ENCODE measurements around the gene PGK1. TPM values are rescaled to one million over a fixed set of nuclear protein-coding genes. Genes with fewer than 3 reads are reported as not detected.
"Not testable (repeated sequence)": the region's sequence is repeated elsewhere in the genome, so short reads cannot be mapped to it uniquely, and the experiment has no call there.

Gene PGK1
- total RNA-seq, 1 experiment from 2014 or later: 607 TPM

DNA sequence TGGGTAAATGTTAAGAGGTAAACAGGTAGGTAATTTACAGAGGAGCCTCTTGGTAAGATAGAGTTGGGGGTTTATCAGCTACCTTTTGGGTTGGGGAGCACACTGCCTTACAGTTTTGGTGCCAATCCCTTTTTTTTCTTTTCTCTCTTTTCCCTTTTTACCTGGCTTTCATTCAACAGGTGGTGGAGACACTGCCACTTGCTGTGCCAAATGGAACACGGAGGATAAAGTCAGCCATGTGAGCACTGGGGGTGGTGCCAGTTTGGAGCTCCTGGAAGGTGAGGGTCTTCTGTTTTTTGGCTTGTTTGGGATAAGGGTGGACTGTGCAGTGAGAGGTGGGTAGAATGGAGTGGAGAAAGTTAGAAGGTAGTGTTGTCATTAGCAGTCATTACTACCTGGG, 21.1 kb downstream of the PGK1 start:
- DNase-seq (ENCODE audit: low spot score): no peak

DNA sequence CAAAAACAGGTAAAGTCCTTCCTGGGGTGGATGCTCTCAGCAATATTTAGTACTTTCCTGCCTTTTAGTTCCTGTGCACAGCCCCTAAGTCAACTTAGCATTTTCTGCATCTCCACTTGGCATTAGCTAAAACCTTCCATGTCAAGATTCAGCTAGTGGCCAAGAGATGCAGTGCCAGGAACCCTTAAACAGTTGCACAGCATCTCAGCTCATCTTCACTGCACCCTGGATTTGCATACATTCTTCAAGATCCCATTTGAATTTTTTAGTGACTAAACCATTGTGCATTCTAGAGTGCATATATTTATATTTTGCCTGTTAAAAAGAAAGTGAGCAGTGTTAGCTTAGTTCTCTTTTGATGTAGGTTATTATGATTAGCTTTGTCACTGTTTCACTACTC, 21.7 kb downstream of the PGK1 start:
- peaks cover 73% of the 10 kb centered on the region for H3K36me3 Mint-ChIP-seq
- H3K27ac Mint-ChIP-seq; POLR2A ChIA-PET; H3K4me3 Mint-ChIP-seq; H3K4me1 Mint-ChIP-seq; CTCF ChIA-PET; ATAC-seq; DNase-seq (ENCODE audit: low spot score); H3K9me3 Mint-ChIP-seq; H3K27me3 Mint-ChIP-seq (ENCODE audit: low read depth): not testable (repeated sequence)

More for the DNA sequence above, 21.1 kb downstream of the PGK1 start:
- POLR2A ChIA-PET: no interaction called here
- CTCF ChIA-PET: no interaction called here
- H3K4me3 Mint-ChIP-seq: no peak overlapping the region
- no peak for ATAC-seq
- H3K27me3 Mint-ChIP-seq (ENCODE audit: low read depth): no peaks in the 10 kb centered on the region
- no peak for TF ChIP-seq SOX15 (CRISPR knock-in tag; IDR thresholded peaks at IDR 0.05)
- TF ChIP-seq, protein P1, sequence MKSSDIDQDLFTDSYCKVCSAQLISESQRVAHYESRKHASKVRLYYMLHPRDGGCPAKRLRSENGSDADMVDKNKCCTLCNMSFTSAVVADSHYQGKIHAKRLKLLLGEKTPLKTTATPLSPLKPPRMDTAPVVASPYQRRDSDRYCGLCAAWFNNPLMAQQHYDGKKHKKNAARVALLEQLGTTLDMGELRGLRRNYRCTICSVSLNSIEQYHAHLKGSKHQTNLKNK (CRISPR knock-in tag; IDR thresholded peaks at IDR 0.05): no peak
- no peak overlapping the region for H3K27ac Mint-ChIP-seq
- H3K36me3 Mint-ChIP-seq: peaks cover 73% of the 10 kb centered on the region
- H3K9me3 Mint-ChIP-seq: no peaks in the 10 kb centered on the region
- no peaks in the 10 kb centered on the region for H3K4me1 Mint-ChIP-seq

DNA sequence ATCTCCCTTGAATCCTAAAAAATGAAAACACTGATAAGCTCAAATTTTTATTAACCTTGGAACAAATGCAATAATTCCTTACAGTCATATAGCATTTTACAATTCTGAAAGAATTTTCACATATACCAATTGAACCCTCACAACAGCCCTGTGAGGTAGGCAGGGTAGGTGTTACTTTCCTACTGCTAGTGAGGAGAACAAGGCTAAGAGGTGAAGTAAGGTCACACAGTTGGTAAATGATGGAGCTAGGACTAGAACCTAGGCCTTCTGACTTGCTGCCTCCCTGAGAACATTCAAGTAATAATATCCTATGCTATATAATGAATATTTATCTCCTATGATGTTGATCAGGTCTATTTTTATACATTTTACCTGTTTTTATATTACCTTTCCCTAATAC, 25.7 kb downstream of the PGK1 start:
- CTCF ChIA-PET: no interaction called here
- ATAC-seq (no peak), DNase-seq (ENCODE audit: low spot score) (no peak)
- Mint-ChIP-seq H3K4me3 (no peak overlapping the region), H3K27ac (no peak overlapping the region), H3K4me1 (no peaks in the 10 kb centered on the region), H3K27me3 (ENCODE audit: low read depth) (no peaks in the 10 kb centered on the region), H3K9me3 (no peaks in the 10 kb centered on the region), H3K36me3 (peaks cover 36% of the 10 kb centered on the region)
- TF ChIP-seq KAT7 (CRISPR knock-in tag; IDR thresholded peaks at IDR 0.05; ENCODE audit: borderline replicate concordance) (no peak), ZNF232 (CRISPR knock-in tag; IDR thresholded peaks at IDR 0.05) (no peak), ZNF423 (CRISPR knock-in tag; IDR thresholded peaks at IDR 0.05) (no peak)
- POLR2A ChIA-PET: no interaction called here

DNA sequence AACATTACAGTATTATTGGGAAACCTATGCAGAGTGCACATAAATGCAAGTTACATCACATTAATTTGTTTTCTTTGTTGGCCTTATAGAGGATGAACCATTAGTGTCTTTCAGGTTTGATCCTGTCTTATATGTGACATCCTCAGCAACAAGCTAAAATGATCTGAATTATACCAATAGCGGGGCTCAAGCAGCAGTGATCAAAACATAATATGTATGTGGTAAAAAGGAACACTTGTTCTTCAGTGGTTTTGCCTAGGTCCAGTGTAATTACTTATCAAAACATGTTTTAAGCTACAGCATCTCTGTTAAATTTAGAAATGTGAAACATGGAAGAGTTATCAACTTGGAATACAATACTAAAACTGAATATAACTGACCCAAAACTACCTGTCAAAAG, 26.3 kb downstream of the PGK1 start:
- TF ChIP-seq, protein P2, sequence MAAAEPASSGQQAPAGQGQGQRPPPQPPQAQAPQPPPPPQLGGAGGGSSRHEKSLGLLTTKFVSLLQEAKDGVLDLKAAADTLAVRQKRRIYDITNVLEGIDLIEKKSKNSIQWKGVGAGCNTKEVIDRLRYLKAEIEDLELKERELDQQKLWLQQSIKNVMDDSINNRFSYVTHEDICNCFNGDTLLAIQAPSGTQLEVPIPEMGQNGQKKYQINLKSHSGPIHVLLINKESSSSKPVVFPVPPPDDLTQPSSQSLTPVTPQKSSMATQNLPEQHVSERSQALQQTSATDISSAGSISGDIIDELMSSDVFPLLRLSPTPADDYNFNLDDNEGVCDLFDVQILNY (CRISPR knock-in tag; IDR thresholded peaks at IDR 0.05): no peak
- TF ChIP-seq OVOL2 (CRISPR knock-in tag; IDR thresholded peaks at IDR 0.05; ENCODE audit: borderline replicate concordance): no peak
- TF ChIP-seq, protein P1 (CRISPR knock-in tag; IDR thresholded peaks at IDR 0.05): no peak
- no peak for TF ChIP-seq ZNF263 (CRISPR knock-in tag; IDR thresholded peaks at IDR 0.05; ENCODE audit: low read depth)
- TF ChIP-seq, protein P3, sequence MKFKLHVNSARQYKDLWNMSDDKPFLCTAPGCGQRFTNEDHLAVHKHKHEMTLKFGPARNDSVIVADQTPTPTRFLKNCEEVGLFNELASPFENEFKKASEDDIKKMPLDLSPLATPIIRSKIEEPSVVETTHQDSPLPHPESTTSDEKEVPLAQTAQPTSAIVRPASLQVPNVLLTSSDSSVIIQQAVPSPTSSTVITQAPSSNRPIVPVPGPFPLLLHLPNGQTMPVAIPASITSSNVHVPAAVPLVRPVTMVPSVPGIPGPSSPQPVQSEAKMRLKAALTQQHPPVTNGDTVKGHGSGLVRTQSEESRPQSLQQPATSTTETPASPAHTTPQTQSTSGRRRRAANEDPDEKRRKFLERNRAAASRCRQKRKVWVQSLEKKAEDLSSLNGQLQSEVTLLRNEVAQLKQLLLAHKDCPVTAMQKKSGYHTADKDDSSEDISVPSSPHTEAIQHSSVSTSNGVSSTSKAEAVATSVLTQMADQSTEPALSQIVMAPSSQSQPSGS (CRISPR knock-in tag; IDR thresholded peaks at IDR 0.05; ENCODE audit: borderline replicate concordance, low read depth): no peak
- no peak for TF ChIP-seq GABPB1 (CRISPR knock-in tag; IDR thresholded peaks at IDR 0.05)
- TF ChIP-seq, protein P4, sequence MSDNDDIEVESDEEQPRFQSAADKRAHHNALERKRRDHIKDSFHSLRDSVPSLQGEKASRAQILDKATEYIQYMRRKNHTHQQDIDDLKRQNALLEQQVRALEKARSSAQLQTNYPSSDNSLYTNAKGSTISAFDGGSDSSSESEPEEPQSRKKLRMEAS (CRISPR knock-in tag; IDR thresholded peaks at IDR 0.05): no peak
- no peak for TF ChIP-seq HMGA2 (CRISPR knock-in tag; IDR thresholded peaks at IDR 0.05)
- Mint-ChIP-seq H3K4me3 (no peak overlapping the region), H3K4me1 (no peaks in the 10 kb centered on the region), H3K27ac (no peak overlapping the region; the same call in 1 of the 2 replicates), H3K9me3 (no peaks in the 10 kb centered on the region), H3K27me3 (ENCODE audit: low read depth) (no peaks in the 10 kb centered on the region), H3K36me3 (peaks cover 29% of the 10 kb centered on the region)
- no peak for ATAC-seq
- CTCF ChIA-PET: no interaction called here
- POLR2A ChIA-PET: no interaction called here
- DNase-seq (ENCODE audit: low spot score): no peak

DNA sequence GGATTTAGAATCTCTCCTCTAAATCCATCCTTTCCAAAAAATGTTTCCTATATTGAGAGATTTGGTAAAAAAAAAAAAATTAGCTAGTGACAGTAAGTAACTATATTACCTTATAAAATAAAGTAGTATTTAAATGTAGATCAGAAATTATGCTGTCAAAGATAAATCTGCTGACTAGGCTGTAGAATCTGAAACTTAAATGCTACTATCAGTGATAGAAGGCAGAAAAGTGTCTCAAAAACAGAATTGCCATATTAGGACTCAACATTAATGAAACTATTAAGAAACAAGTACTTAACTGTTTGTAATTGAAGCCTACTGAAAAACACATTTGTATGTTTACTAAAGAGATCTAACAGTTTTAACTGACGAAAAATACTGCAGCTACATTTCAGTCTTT, 27.1 kb downstream of the PGK1 start:
- ChIA-PET POLR2A (no interaction called here), CTCF (no interaction called here)
- no peak for ATAC-seq
- H3K4me3 Mint-ChIP-seq: no peak overlapping the region
- H3K27me3 Mint-ChIP-seq (ENCODE audit: low read depth): no peaks in the 10 kb centered on the region
- peaks cover 22% of the 10 kb centered on the region for H3K36me3 Mint-ChIP-seq
- no peaks in the 10 kb centered on the region for H3K9me3 Mint-ChIP-seq
- H3K27ac Mint-ChIP-seq: no peak overlapping the region
- no peaks in the 10 kb centered on the region for H3K4me1 Mint-ChIP-seq
- DNase-seq (ENCODE audit: low spot score): no peak
- TF ChIP-seq TP53 (CRISPR knock-in tag; IDR thresholded peaks at IDR 0.05) (no peak), NR3C1 (CRISPR knock-in tag; conservative IDR thresholded peaks at IDR 0.05; ENCODE audit: low read depth) (no peak), ZNF671 (CRISPR knock-in tag; IDR thresholded peaks at IDR 0.05) (no peak), TCF7 (CRISPR knock-in tag; IDR thresholded peaks at IDR 0.05; ENCODE audit: low read depth) (no peak), ZBTB21 (CRISPR knock-in tag; IDR thresholded peaks at IDR 0.05; ENCODE audit: borderline replicate concordance) (no peak), RELA (CRISPR knock-in tag; IDR thresholded peaks at IDR 0.05; ENCODE audit: borderline replicate concordance) (no peak), ZNF121 (CRISPR knock-in tag; IDR thresholded peaks at IDR 0.05) (no peak), ZNF396 (CRISPR knock-in tag; IDR thresholded peaks at IDR 0.05; ENCODE audit: borderline replicate concordance) (no peak)
- TF ChIP-seq, protein P5, sequence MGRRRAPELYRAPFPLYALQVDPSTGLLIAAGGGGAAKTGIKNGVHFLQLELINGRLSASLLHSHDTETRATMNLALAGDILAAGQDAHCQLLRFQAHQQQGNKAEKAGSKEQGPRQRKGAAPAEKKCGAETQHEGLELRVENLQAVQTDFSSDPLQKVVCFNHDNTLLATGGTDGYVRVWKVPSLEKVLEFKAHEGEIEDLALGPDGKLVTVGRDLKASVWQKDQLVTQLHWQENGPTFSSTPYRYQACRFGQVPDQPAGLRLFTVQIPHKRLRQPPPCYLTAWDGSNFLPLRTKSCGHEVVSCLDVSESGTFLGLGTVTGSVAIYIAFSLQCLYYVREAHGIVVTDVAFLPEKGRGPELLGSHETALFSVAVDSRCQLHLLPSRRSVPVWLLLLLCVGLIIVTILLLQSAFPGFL (CRISPR knock-in tag; IDR thresholded peaks at IDR 0.05; ENCODE audit: borderline replicate concordance): no peak
- TF ChIP-seq, protein P6, sequence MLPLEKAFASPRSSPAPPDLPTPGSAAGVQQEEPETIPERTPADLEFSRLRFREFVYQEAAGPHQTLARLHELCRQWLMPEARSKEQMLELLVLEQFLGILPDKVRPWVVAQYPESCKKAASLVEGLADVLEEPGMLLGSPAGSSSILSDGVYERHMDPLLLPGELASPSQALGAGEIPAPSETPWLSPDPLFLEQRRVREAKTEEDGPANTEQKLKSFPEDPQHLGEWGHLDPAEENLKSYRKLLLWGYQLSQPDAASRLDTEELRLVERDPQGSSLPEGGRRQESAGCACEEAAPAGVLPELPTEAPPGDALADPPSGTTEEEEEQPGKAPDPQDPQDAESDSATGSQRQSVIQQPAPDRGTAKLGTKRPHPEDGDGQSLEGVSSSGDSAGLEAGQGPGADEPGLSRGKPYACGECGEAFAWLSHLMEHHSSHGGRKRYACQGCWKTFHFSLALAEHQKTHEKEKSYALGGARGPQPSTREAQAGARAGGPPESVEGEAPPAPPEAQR (CRISPR knock-in tag; IDR thresholded peaks at IDR 0.05): no peak

Data from WTC11 (cell line).